T-helper 1 cell treated with Interleukin-12 subunit alpha and Interleukin-12 subunit beta and Interleukin-4 antibody, amounts not matched to agents 30 μg/mL and 1 μg/mL, for 36 hours (primary cell): ENCODE results near the gene MPND.

Experiments
- H3K27ac Mint-ChIP-seq: one replicate; pipeline ENCODE4 v1.8.0; 2021; ENCODE audit warnings: mild to moderate bottlenecking, mixed read lengths
- H3K27me3 Mint-ChIP-seq: one replicate; pipeline ENCODE4 v1.8.0; 2021; ENCODE audit warnings: low read depth, mixed read lengths
- H3K36me3 Mint-ChIP-seq: one replicate; pipeline ENCODE4 v1.8.0; 2021; ENCODE audit warnings: low read depth, mixed read lengths
- H3K4me1 Mint-ChIP-seq: one replicate; pipeline ENCODE4 v1.8.0; 2021; ENCODE audit warnings: low read depth, mixed read lengths
- H3K4me3 Mint-ChIP-seq: one replicate; pipeline ENCODE4 v1.8.0; 2021; ENCODE audit warnings: mild to moderate bottlenecking, moderate library complexity, mixed read lengths
- H3K9me3 Mint-ChIP-seq: one replicate; pipeline ENCODE4 v1.8.0; 2021; ENCODE audit warnings: mixed read lengths

Gene MPND

DNA sequence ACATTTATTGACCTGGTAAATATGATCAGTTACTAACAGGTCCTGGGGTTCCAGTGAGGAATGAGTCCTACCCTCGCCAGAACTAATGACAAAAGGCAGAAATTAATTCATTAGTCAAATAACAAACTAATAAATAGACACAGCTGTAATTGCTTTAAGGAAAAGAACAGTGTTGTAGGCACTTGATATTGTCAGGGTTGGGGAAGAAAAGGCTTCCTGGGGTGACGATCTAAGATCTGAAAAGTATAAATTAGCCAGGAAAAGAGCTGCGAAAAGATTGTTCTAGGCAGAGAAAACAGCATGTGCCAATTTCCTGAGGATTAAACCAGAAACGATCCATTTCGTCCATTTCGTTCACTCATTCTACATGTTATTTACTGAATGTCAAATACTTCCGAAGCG, 58.4 kb downstream of the MPND start:
- Mint-ChIP-seq H3K4me1 (peaks cover 44% of the 10 kb centered on the region), H3K27me3 (no peaks in the 10 kb centered on the region), H3K9me3 (no peaks in the 10 kb centered on the region), H3K4me3 (peak overlapping the region; percentile 79), H3K27ac (peak overlapping the region; percentile 94), H3K36me3 (peaks cover 15% of the 10 kb centered on the region)

DNA sequence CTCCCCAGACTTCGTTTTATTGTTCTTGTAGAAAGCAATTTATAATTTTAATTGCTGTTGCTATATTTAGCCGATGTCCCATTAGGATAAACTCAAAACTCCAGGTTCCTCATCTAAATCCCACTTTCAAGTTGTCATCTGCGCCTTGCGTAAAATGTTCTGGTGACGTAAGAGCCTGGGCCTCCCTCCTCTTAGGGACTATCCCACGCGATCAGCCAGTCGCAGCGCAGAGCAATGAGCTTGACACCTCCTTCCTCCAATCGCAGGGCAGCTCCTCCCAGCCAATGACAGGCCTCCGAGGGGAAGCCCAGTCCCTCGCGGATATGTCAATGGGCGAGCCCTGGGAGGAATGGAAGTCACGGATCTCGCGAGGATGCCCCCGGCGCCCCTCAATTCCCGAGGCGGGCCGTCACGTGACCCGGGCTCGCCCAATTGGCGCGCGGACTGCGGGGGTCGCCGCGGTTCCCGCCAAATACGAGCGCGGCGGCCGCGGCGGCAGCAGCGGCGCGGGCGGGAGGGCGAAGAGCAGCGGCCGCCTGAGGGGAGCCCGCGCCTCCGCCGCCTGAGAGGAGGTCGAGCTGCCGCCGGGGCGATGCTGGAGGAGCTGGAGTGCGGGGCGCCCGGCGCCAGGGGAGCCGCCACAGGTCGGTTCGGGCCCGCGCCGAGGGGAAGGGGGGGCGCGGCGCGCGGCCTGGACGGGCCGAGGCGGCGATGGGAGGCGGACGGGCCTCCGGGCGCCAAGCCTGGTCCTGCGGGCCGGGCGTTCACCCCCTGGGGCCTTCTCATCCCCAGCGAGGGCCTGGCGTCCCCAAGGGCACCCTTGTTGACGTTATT, 59.0 kb downstream of the MPND start, which contains the start of gene CHAF1A:
TSS of gene CHAF1A (plus strand) at position 470 of the 834 bp plus-strand sequence. CDS start at position 593, 123 bp downstream.
- Mint-ChIP-seq H3K27ac (peak within 1 kb of the TSS; percentile 94), H3K27me3 (no peaks in the 10 kb centered on the region), H3K9me3 (no peaks in the 10 kb centered on the region), H3K36me3 (peaks cover 13% of the 10 kb centered on the region), H3K4me3 (peak within 1 kb of the TSS; percentile 92), H3K4me1 (peaks cover 38% of the 10 kb centered on the region)

DNA sequence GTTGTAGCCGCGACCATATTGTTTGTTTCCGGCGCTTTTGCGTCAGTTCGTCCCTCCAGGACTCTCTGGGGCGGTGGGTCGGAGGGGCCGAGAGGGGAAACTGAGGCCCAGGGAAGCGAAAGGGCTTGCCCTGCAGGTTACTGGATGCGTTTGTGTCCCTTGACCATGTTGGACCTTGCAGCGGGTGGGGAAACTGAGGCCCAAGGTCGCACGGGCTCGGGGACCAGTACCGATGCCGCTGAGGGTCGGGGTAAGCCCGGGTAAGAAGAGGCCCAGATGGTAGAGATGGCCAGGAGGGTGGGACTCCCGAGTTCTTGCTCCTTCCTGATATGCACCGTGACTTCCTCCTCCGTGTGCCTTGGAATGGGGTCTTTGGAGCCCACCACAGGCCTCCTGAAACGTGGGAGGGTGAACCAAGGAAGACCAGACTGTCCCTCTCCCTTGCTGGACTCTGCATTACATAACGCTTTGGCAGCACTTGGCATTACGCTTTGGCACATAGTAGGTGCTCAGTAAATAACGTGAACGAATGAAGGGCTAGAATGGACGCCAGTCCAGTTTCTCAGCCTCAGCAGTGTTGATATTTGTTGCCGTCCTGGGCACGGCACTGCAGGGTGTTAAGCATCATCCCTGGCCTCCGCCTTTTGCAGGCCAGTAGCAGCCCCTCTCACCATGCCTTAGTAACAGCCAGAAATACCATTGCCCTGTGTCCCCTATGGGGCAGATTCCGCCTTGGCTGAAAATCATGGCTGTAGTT, 59.8 kb downstream of the MPND start:
- Mint-ChIP-seq H3K27ac (peak overlapping the region; percentile 89), H3K27me3 (no peaks in the 10 kb centered on the region), H3K9me3 (no peaks in the 10 kb centered on the region), H3K4me3 (peak overlapping the region; percentile 92), H3K36me3 (peaks cover 13% of the 10 kb centered on the region), H3K4me1 (peaks cover 36% of the 10 kb centered on the region)

DNA sequence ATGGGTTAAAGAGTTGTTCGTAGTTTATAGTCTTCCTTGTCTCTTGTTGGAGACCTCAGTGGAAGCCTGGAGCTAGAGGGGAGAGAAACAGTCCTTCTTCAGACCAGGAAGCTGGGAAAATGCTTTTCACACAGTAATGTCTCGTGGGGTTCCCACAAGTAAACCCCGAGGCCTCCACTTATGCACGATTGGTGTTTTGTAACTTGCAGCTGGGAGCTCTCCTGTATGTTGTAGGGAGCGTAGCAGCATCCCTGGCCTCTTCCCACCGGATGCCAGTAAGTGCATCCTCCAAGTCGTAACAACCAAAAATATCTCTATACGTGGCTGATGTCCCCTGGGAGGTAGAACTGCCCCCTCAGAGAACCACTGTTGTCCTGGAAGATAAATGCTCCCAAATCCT, 62.6 kb downstream of the MPND start:
- Mint-ChIP-seq H3K4me1 (peaks cover 34% of the 10 kb centered on the region), H3K36me3 (peaks cover 21% of the 10 kb centered on the region), H3K4me3 (no peak overlapping the region), H3K27me3 (no peaks in the 10 kb centered on the region), H3K27ac (no peak overlapping the region), H3K9me3 (no peaks in the 10 kb centered on the region)

DNA sequence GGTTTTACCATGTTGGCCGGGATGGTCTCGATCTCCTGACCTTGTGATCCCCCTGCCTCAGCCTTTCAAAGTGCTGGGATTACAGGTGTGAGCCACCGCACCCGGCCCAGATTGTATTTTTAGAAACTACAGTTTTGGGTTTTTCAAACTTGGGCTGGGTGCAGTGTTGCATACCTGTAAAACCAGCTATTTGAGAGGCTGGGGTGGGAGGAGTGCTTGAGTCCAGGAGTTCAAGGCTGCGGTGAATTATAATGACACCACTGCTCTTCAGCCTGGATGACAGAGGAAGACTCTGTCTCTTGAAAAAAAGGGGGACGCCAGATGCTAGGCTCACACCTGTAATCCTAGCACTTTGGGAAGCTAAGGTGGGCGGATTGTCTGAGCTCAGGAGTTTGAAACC, 63.3 kb downstream of the MPND start:
- Mint-ChIP-seq H3K4me3 (no peak overlapping the region), H3K4me1 (peaks cover 28% of the 10 kb centered on the region), H3K36me3 (peaks cover 21% of the 10 kb centered on the region), H3K27ac (no peak overlapping the region), H3K9me3 (no peaks in the 10 kb centered on the region), H3K27me3 (no peaks in the 10 kb centered on the region)

DNA sequence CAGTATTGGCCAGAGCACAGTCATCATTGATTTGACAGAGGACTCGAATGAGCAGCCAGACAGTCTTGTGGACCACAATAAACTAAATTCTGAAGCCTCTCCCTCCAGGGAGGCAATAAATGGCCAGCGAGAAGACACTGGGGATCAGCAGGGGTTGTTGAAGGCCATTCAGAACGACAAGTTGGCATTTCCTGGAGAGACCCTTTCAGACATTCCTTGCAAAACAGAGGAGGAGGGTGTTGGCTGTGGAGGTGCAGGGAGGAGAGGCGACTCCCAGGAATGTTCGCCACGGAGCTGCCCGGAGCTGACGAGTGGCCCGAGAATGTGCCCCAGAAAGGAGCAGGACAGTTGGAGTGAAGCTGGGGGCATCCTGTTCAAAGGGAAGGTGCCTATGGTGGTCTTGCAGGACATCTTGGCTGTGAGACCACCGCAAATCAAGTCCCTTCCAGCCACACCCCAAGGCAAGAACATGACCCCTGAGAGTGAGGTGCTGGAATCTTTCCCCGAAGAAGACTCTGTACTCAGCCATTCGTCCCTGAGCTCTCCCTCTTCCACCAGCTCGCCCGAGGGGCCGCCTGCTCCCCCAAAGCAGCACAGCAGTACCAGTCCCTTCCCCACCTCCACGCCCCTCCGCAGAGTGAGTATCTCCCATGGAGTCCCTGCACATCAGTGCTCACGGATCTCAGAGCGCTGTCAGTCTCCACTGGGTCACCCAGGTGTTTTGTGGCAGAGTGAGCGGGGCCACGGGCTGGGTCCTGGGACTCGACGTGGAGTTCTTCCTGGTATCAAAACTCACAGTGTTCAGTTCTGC, 66.0 kb downstream of the MPND start:
- H3K9me3 Mint-ChIP-seq: no peaks in the 10 kb centered on the region
- no peak overlapping the region for H3K4me3 Mint-ChIP-seq
- H3K27ac Mint-ChIP-seq: no peak overlapping the region
- H3K36me3 Mint-ChIP-seq: peaks cover 21% of the 10 kb centered on the region
- H3K27me3 Mint-ChIP-seq: no peaks in the 10 kb centered on the region
- H3K4me1 Mint-ChIP-seq: peaks cover 11% of the 10 kb centered on the region
